T-helper 1 cell treated with Interleukin-12 subunit alpha and Interleukin-12 subunit beta and Interleukin-4 antibody, amounts not matched to agents 30 μg/mL and 1 μg/mL, for 36 hours (primary cell): ENCODE data around the gene USP2.

Experiments used
- H3K27ac Mint-ChIP-seq: one replicate; pipeline ENCODE4 v1.8.0; 2021; ENCODE audit warnings: mild to moderate bottlenecking, mixed read lengths
- H3K27me3 Mint-ChIP-seq: one replicate; pipeline ENCODE4 v1.8.0; 2021; ENCODE audit warnings: low read depth, mixed read lengths
- H3K36me3 Mint-ChIP-seq: one replicate; pipeline ENCODE4 v1.8.0; 2021; ENCODE audit warnings: low read depth, mixed read lengths
- H3K4me1 Mint-ChIP-seq: one replicate; pipeline ENCODE4 v1.8.0; 2021; ENCODE audit warnings: low read depth, mixed read lengths
- H3K4me3 Mint-ChIP-seq: one replicate; pipeline ENCODE4 v1.8.0; 2021; ENCODE audit warnings: mild to moderate bottlenecking, moderate library complexity, mixed read lengths
- H3K9me3 Mint-ChIP-seq: one replicate; pipeline ENCODE4 v1.8.0; 2021; ENCODE audit warnings: mixed read lengths

The USP2 gene

DNA sequence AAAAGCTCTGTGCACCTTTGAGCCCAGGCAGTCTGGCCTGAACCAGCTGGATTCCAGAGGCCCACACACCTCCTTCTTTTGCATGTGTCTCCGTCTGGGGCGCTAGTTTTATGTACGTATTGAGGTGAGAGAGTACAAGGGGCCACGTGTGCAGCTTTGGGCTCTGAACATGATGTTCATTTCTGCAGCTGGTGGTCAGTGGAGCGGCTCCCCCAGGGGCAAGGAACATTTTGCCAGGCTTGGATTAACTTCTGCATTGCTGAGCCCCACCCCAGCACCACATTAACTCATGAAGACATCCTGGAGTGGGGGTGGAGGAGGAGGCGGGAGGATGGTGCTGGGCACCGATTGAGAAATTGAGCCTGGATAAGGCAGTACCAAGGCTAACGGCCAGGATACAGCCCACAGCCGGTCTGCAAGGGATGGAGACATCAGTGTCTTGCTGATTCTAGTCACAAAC is 13.8 kb downstream of the USP2 start:
- Mint-ChIP-seq H3K27me3 (peaks cover 43% of the 10 kb centered on the region), H3K27ac (no peak overlapping the region)

DNA sequence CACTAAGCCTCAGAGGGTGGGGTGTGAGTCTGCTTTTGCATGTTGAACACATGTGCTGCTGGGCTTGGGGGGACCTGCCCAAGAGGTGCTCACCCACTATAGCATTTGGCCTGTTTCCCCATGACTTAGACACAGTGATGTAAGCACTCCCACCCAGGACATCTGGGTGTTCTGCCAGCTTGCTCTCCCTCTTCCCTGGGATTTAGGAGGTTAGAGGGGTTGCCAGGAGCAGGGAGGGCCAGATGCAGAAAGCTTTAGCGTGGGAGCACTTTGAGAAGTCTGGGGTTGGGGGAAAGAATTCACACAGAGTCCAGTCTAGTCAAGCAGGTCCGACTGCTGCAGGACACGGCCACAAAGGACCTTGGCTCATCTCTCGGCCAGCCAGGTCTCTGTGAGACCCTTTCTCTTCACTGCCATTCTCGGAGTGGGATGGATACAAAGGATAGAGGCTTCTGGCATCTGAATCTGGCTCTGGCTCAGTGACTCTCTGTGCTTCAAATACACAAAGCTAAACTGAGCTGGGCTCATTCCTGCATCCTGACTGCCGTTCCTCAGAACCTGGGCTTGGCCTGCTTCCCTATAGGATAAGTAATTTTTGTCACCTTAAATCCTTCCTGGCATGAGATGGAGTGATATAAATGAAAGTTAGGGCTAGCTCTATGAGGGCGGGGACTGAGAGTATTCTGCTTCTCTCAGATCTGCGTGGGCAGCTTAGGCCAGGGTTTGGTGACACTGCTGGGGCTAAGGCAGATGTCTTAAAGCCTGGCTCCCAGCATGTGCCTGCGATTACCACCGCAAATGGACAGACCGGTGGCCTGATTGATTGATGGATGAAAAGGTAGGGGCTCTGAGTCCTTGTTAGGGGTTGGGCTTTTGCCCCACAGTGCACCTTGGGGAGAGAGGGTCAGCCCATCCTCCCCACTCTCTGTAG is 14.5 kb downstream of the USP2 start:
- Mint-ChIP-seq H3K27me3 (peaks cover 51% of the 10 kb centered on the region), H3K27ac (no peak overlapping the region), H3K4me3 (no peak overlapping the region), H3K4me1 (peaks cover 2% of the 10 kb centered on the region), H3K9me3 (no peaks in the 10 kb centered on the region), H3K36me3 (no peaks in the 10 kb centered on the region)

More for the DNA sequence above, 13.8 kb downstream of the USP2 start:
- Mint-ChIP-seq H3K9me3 (no peaks in the 10 kb centered on the region), H3K4me3 (no peak overlapping the region), H3K36me3 (no peaks in the 10 kb centered on the region), H3K4me1 (peaks cover 2% of the 10 kb centered on the region)

- H3K4me3 Mint-ChIP-seq: no peak overlapping the region
- H3K27me3 Mint-ChIP-seq: peaks cover 63% of the 10 kb centered on the region
- no peaks in the 10 kb centered on the region for H3K36me3 Mint-ChIP-seq
- peaks cover 2% of the 10 kb centered on the region for H3K4me1 Mint-ChIP-seq
- no peaks in the 10 kb centered on the region for H3K9me3 Mint-ChIP-seq
- no peak overlapping the region for H3K27ac Mint-ChIP-seq
Observed at GRCh38 chr11:119365071-119365591, 16.4 kb downstream of the USP2 start.

DNA sequence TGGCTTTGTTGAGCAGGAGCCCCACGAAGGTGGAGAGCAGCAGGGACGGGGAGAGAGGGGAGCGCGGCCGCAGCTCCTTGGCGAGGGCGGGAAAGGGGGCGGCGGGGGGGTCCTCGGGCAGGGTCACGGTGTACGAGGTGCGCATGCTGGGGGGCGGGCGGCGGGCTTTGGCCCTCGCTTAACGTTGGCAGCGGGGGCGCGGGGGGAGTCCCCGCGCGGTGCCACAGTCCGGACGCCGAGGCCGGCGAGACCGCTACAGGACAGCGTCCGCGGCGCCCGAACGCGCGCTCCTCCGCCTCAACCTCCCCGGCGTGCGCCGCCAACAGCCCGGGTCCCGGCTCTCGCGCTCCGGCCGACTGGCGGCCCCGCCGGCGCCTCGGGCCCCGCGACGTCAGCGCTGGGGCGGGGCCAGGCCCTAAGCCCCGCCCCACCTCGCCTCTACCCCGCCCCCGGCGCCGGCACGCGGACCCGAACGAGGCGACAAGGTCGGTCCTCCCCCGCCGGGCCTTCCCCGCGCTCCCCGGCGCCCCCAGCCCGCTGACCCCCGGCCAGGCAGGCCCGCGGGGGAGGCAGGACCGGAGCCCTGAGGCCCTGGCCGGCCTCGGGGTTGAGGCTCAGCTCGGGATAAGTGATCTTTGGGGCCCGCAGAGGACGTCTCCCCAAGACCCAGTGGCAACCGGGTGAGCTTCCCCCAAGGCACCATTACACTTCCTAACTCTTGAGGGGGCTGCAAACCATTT is 17.5 kb downstream of the USP2 start:
- Mint-ChIP-seq H3K9me3 (no peaks in the 10 kb centered on the region), H3K27me3 (peaks cover 58% of the 10 kb centered on the region), H3K27ac (no peak overlapping the region), H3K4me3 (peak overlapping the region; percentile 80), H3K4me1 (peaks cover 2% of the 10 kb centered on the region), H3K36me3 (no peaks in the 10 kb centered on the region)

- Mint-ChIP-seq H3K4me1 (peaks cover 2% of the 10 kb centered on the region), H3K27me3 (peaks cover 64% of the 10 kb centered on the region), H3K27ac (no peak overlapping the region), H3K9me3 (no peaks in the 10 kb centered on the region), H3K36me3 (no peaks in the 10 kb centered on the region), H3K4me3 (no peak overlapping the region)
Observed at GRCh38 chr11:119363081-119363850, 18.2 kb downstream of the USP2 start.

DNA sequence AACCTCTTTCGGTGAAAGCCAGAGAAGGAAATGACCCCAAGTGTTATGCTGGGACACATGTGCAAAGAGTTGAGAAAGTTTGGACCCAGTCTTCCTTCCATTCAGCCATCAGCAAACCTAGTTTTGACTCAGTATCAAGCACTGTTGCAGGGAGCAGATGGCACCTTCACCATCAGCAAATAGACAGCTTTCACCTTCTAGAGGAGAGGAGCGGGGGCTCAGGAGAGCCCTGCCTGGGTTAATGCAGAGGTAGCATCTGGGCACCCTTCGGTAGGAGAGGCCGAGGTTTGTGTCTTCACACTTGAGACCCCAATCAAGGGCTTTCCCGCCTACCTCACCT is 18.8 kb downstream of the USP2 start:
- Mint-ChIP-seq H3K4me1 (peaks cover 2% of the 10 kb centered on the region), H3K27ac (no peak overlapping the region), H3K27me3 (peaks cover 69% of the 10 kb centered on the region), H3K4me3 (no peak overlapping the region), H3K36me3 (no peaks in the 10 kb centered on the region), H3K9me3 (no peaks in the 10 kb centered on the region)

GRCh38 chr11:119361941-119362725 is 19.4 kb downstream of the USP2 start:
- Mint-ChIP-seq H3K27ac (no peak overlapping the region), H3K4me3 (no peak overlapping the region), H3K36me3 (no peaks in the 10 kb centered on the region), H3K4me1 (peaks cover 2% of the 10 kb centered on the region), H3K9me3 (no peaks in the 10 kb centered on the region), H3K27me3 (peaks cover 70% of the 10 kb centered on the region)

GRCh38 chr11:119361056-119361787 is 20.3 kb downstream of the USP2 start:
- H3K4me1 Mint-ChIP-seq: peaks cover 4% of the 10 kb centered on the region
- H3K9me3 Mint-ChIP-seq: no peaks in the 10 kb centered on the region
- H3K4me3 Mint-ChIP-seq: no peak overlapping the region
- no peak overlapping the region for H3K27ac Mint-ChIP-seq
- peaks cover 62% of the 10 kb centered on the region for H3K27me3 Mint-ChIP-seq
- no peaks in the 10 kb centered on the region for H3K36me3 Mint-ChIP-seq

GRCh38 chr11:119359365-119360214 is 21.9 kb downstream of the USP2 start:
- H3K9me3 Mint-ChIP-seq: no peaks in the 10 kb centered on the region
- H3K4me3 Mint-ChIP-seq: no peak overlapping the region
- no peaks in the 10 kb centered on the region for H3K36me3 Mint-ChIP-seq
- peaks cover 6% of the 10 kb centered on the region for H3K4me1 Mint-ChIP-seq
- H3K27ac Mint-ChIP-seq: no peak overlapping the region
- peaks cover 65% of the 10 kb centered on the region for H3K27me3 Mint-ChIP-seq

GRCh38 chr11:119357074-119357473 is 24.4 kb downstream of the USP2 start:
- Mint-ChIP-seq H3K9me3 (no peaks in the 10 kb centered on the region), H3K4me3 (peak overlapping the region; percentile 60), H3K27me3 (peaks cover 65% of the 10 kb centered on the region), H3K36me3 (no peaks in the 10 kb centered on the region), H3K27ac (no peak overlapping the region), H3K4me1 (peaks cover 4% of the 10 kb centered on the region)

- Mint-ChIP-seq H3K4me3 (peak overlapping the region; percentile 86), H3K9me3 (no peaks in the 10 kb centered on the region), H3K27ac (peak overlapping the region; percentile 46), H3K27me3 (peaks cover 67% of the 10 kb centered on the region), H3K36me3 (no peaks in the 10 kb centered on the region), H3K4me1 (peaks cover 4% of the 10 kb centered on the region)
Observed at GRCh38 chr11:119356349-119357031, 25.0 kb downstream of the USP2 start.
